T-helper 17 cell (primary cell): ENCODE measurements around the gene QSOX1. TPM values are rescaled to one million over a fixed set of nuclear protein-coding genes. Genes with fewer than 3 reads are reported as not detected.

Experiments used
- ATAC-seq: fragments of 150-1000 bp; cut with Tn5 transposase; 2 replicates; pipeline ENCODE4 v1.10.0; 2021; ENCODE audit warnings: mild to moderate bottlenecking, moderate library complexity
- DNase-seq, 3 donors: peaks; one replicate each; pipeline versions ENCODE4 v3.0.0 to v3.0.0-alpha.2; 2020 to 2021
- H3K9me3 ChIP-seq: one replicate; pipeline ENCODE4 v1.7.0; 2013; ENCODE audit warnings: low read length, mild to moderate bottlenecking; ENCODE audit not compliant: control insufficient read depth, poor library complexity, severe bottlenecking
- H3K27ac Mint-ChIP-seq: one replicate; pipeline ENCODE4 v1.8.0; 2022; ENCODE audit warnings: mild to moderate bottlenecking, moderate library complexity, mixed read lengths
- H3K27me3 Mint-ChIP-seq: one replicate; pipeline ENCODE4 v1.8.0; 2022; ENCODE audit warnings: mixed read lengths
- H3K36me3 Mint-ChIP-seq: one replicate; pipeline ENCODE4 v1.8.0; 2022; ENCODE audit warnings: low read depth, mixed read lengths
- H3K4me1 Mint-ChIP-seq: one replicate; pipeline ENCODE4 v1.8.0; 2022; ENCODE audit warnings: mild to moderate bottlenecking, mixed read lengths
- H3K4me3 Mint-ChIP-seq: one replicate; pipeline ENCODE4 v1.8.0; 2022; ENCODE audit warnings: mild to moderate bottlenecking, moderate library complexity, mixed read lengths
- total RNA-seq, 4 donors: library from RNA in 2 of 4; stranded (reverse) in 2 of 4; gene quantifications; one replicate each; pipeline ENCODE4 v1.2.3 and lab custom pipeline; 2022 to 2026

QSOX1 gene
- total RNA-seq, 2 donors from 2014 or later, result 22.0 to 25.0 TPM

DNA sequence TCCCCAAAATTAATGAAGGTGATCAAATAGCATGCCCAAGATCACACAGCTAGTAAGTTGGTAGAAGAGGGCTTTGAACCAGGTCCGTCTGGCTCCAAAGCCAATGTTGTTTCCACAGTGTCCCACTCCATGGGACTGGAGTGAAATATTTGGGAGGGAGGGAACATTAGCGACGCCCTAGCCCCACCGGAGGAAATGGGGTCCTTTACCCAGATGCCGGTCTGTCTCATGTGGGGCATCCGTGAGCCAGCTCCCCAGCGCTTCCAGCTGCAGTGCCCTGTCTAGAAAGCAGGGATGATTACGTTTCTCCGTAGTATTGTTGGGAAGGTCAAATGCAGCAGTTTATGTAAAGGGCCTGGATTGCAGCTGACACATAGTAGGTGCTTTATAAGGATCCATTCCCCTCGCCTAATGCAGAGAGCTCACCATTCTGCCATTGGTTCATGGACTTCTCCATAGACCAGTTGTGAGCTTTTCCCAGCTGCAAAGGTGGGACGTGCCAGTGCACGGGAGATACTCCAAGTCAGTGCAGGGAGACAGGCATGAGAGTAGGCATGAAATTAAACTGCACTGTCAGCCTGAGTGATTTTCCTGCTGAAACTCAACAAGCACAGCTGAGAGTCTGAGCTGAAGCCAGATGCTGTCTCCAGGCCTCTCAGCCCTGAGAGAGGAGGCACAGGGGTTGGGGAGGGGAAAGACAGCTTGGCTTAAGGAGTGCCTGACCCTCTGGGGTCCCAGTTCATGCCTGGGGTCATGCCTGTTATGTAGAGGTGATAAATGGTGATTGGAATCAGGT lies 24.7 kb downstream of the QSOX1 start:
- H3K27ac Mint-ChIP-seq, result no peak overlapping the region
- DNase-seq (no peak), ATAC-seq (no peak)
- peaks cover 5% of the 10 kb centered on the region for H3K36me3 Mint-ChIP-seq
- H3K9me3 ChIP-seq, result no peaks in the 10 kb centered on the region
- H3K4me1 Mint-ChIP-seq, result peaks cover 5% of the 10 kb centered on the region
- peak overlapping the region; percentile 31 for H3K4me3 Mint-ChIP-seq
- no peaks in the 10 kb centered on the region for H3K27me3 Mint-ChIP-seq

DNA sequence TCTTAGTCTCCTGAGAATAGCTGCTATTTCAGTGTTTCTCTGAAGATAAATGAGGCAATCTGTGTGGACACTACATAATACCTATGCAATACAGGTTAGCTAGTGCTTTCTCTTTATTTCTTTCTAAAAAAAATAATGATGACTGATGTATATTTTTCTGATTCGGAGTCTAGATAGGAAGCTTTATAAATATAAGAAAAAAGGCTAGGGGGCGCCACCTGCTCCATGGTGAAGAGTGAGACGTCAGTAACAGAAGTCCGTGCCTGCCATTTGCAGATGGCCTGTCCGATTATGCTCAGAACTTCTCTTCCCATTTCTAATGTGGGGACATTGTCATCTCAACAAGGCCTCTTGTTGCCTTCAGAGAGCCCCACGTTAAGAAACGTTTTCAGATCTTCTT lies 26.4 kb downstream of the QSOX1 start:
- Mint-ChIP-seq H3K4me1 (peaks cover 5% of the 10 kb centered on the region), H3K27me3 (no peaks in the 10 kb centered on the region), H3K4me3 (no peak overlapping the region), H3K27ac (no peak overlapping the region), H3K36me3 (peaks cover 10% of the 10 kb centered on the region)
- ATAC-seq (no peak), DNase-seq (no peak)
- H3K9me3 ChIP-seq, result no peaks in the 10 kb centered on the region

DNA sequence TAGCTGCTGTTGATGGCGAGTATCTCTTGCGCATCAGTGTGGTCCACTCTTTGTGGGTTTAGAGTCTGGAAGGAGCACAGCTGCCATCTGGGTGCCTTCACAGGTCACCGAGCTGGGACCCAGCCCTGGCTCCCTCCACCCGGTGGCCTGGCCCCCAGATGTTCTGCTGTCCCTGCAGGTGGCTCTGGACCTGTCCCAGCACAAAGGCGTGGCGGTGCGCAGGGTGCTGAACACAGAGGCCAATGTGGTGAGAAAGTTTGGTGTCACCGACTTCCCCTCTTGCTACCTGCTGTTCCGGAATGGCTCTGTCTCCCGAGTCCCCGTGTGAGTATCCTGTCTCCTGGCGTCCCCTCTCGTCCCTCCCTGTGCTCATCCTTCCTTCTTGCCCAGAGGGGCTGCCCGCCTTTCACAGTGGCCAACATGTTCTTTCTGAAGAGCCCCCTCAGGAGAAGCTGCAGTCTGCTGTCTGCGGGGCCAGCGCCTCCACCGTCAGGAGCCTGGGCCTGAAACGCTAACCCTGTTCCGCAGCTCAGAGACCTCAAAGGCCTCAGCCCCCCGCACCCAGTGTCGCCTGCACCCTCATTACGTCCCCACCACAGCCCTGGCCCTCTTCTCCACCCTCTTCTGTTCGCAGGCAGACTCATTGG lies 27.4 kb downstream of the QSOX1 start:
- no peak overlapping the region for H3K27ac Mint-ChIP-seq
- peaks cover 12% of the 10 kb centered on the region for H3K36me3 Mint-ChIP-seq
- ATAC-seq (no peak), DNase-seq (no peak)
- no peak overlapping the region for H3K4me3 Mint-ChIP-seq
- no peaks in the 10 kb centered on the region for H3K27me3 Mint-ChIP-seq
- H3K4me1 Mint-ChIP-seq, result peaks cover 5% of the 10 kb centered on the region
- H3K9me3 ChIP-seq, result no peaks in the 10 kb centered on the region

GRCh38 chr1:180182643-180183311 lies 28.1 kb downstream of the QSOX1 start:
- Mint-ChIP-seq H3K27ac (no peak overlapping the region), H3K4me1 (peaks cover 5% of the 10 kb centered on the region), H3K4me3 (no peak overlapping the region), H3K36me3 (peaks cover 12% of the 10 kb centered on the region), H3K27me3 (no peaks in the 10 kb centered on the region)
- ATAC-seq, result no peak
- H3K9me3 ChIP-seq, result no peaks in the 10 kb centered on the region
- no peak for DNase-seq

GRCh38 chr1:180183426-180183825 lies 28.8 kb downstream of the QSOX1 start:
- DNase-seq (no peak), ATAC-seq (no peak)
- H3K9me3 ChIP-seq, result no peaks in the 10 kb centered on the region
- Mint-ChIP-seq H3K27me3 (no peaks in the 10 kb centered on the region), H3K4me3 (no peak overlapping the region), H3K36me3 (peaks cover 12% of the 10 kb centered on the region), H3K27ac (no peak overlapping the region), H3K4me1 (peaks cover 5% of the 10 kb centered on the region)

DNA sequence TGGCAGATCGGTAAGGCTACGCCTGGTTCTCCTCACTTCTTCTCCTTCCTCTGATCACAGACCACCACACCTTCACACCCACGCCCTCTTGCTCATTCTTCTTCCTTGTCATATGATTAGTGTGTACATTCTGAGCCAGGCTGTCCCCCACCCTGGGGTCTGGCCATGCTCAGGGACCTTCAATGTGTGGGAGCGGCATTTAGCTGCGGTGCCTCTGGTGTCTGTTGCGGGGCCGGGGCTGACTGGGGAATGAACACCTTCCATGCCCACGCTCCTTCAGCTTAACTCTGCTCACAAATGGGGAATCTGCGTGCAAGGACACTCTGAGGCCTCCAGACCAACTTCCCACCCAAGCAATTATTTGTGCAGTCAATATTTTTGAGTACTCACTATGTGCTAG lies 29.4 kb downstream of the QSOX1 start:
- H3K27me3 Mint-ChIP-seq, result no peaks in the 10 kb centered on the region
- peak overlapping the region; percentile 57 for H3K4me3 Mint-ChIP-seq
- DNase-seq (no peak), ATAC-seq (no peak)
- H3K27ac Mint-ChIP-seq, result no peak overlapping the region
- peaks cover 2% of the 10 kb centered on the region for H3K4me1 Mint-ChIP-seq
- peaks cover 12% of the 10 kb centered on the region for H3K36me3 Mint-ChIP-seq
- H3K9me3 ChIP-seq, result no peaks in the 10 kb centered on the region

GRCh38 chr1:180185281-180185680 lies 30.6 kb downstream of the QSOX1 start:
- Mint-ChIP-seq H3K27me3 (no peaks in the 10 kb centered on the region), H3K4me1 (no peaks in the 10 kb centered on the region), H3K4me3 (no peak overlapping the region), H3K36me3 (peaks cover 12% of the 10 kb centered on the region), H3K27ac (no peak overlapping the region)
- no peak for DNase-seq
- H3K9me3 ChIP-seq, result no peaks in the 10 kb centered on the region
- ATAC-seq, result no peak

- Mint-ChIP-seq H3K27me3 (no peaks in the 10 kb centered on the region), H3K4me3 (no peak overlapping the region), H3K27ac (no peak overlapping the region), H3K36me3 (peaks cover 13% of the 10 kb centered on the region), H3K4me1 (no peaks in the 10 kb centered on the region)
- H3K9me3 ChIP-seq, result no peaks in the 10 kb centered on the region
- no peak for DNase-seq
- no peak for ATAC-seq
Measured at GRCh38 chr1:180185971-180186645, 31.4 kb downstream of the QSOX1 start.

DNA sequence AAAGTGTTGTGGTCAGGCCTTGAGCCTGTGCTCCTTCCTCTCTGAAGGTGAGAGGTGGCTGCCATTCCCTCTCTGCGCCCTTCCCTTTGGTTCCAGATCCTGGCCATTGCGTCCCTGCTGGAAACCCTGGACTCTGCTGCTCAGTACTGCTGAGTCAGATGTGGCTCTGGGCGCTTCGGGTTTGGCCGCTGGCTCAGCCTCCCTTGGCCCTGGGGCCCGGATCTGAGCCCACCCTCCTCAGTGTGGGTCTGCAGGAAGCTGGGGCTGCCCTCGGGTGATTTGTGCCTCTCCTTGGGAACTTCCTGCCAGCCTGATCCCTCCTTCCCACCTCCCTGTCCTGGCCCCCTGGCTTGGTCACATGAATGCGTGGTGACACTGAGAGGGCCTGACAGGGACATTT lies 32.2 kb downstream of the QSOX1 start:
- H3K36me3 Mint-ChIP-seq, result peaks cover 17% of the 10 kb centered on the region

DNA sequence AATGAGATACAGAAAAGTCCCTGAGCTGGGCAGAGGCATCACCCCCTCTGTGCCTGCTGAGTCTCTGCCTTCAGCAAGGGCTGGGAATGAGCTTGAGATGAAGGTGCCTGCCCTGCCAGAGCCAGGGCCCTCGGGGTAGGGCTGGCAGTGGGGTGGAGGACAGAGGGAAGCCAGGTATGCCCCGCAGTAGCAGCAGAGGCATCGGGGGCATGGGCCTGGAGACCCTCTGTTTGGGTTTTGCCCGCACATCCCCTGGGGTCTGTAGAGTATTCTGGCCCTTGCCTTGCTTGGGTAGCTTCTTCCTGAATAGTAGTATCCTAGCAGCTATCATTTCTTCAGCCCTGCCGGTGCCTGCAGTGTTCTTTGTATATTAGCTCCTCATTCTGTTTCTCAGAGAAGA lies 33.0 kb downstream of the QSOX1 start:
- ATAC-seq (no peak), DNase-seq (no peak)
- Mint-ChIP-seq H3K36me3 (peaks cover 24% of the 10 kb centered on the region), H3K4me3 (no peak overlapping the region), H3K4me1 (peaks cover 9% of the 10 kb centered on the region), H3K27me3 (no peaks in the 10 kb centered on the region), H3K27ac (no peak overlapping the region)
- no peaks in the 10 kb centered on the region for H3K9me3 ChIP-seq

More for the DNA sequence above, 32.2 kb downstream of the QSOX1 start:
- H3K9me3 ChIP-seq, result no peaks in the 10 kb centered on the region
- Mint-ChIP-seq H3K27ac (no peak overlapping the region), H3K4me1 (peaks cover 2% of the 10 kb centered on the region), H3K27me3 (no peaks in the 10 kb centered on the region), H3K4me3 (no peak overlapping the region)
- DNase-seq, result no peak
- ATAC-seq, result no peak

DNA sequence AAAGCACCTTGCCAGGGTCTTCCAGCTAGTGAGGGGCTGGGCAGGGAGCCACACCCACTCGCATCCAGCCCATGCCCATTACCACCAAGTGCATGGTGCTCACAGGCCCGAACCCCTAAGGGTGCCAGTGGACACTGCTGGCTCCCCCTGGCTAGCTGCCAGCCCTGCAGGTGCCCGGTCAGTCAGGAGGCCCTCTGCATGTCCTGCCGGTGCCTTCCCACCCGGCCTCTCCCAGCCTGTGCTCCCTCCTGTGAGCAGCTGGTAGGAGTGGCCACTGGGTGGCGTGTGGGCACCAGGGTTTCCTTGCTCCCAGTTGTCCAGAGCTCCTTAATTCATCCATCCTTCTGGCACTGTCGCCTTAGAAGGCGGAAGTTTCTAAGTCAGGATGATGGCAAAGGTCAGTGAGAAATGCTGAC lies 33.4 kb downstream of the QSOX1 start:
- no peaks in the 10 kb centered on the region for H3K9me3 ChIP-seq
- Mint-ChIP-seq H3K36me3 (peaks cover 29% of the 10 kb centered on the region), H3K27me3 (no peaks in the 10 kb centered on the region), H3K4me1 (peaks cover 13% of the 10 kb centered on the region), H3K4me3 (no peak overlapping the region), H3K27ac (no peak overlapping the region)
- no peak for ATAC-seq
- DNase-seq, result no peak

- DNase-seq, result no peak
- ATAC-seq, result no peak
- no peaks in the 10 kb centered on the region for H3K27me3 Mint-ChIP-seq
- no peak overlapping the region for H3K27ac Mint-ChIP-seq
- peaks cover 31% of the 10 kb centered on the region for H3K36me3 Mint-ChIP-seq
- no peak overlapping the region for H3K4me3 Mint-ChIP-seq
- H3K9me3 ChIP-seq, result no peaks in the 10 kb centered on the region
- peaks cover 14% of the 10 kb centered on the region for H3K4me1 Mint-ChIP-seq
Measured at GRCh38 chr1:180188684-180189175, 34.1 kb downstream of the QSOX1 start.

GRCh38 chr1:180190091-180190490 lies 35.4 kb downstream of the QSOX1 start:
- no peaks in the 10 kb centered on the region for H3K9me3 ChIP-seq
- Mint-ChIP-seq H3K4me1 (peaks cover 14% of the 10 kb centered on the region), H3K27me3 (no peaks in the 10 kb centered on the region), H3K27ac (no peak overlapping the region), H3K4me3 (no peak overlapping the region), H3K36me3 (peaks cover 24% of the 10 kb centered on the region)
- DNase-seq, result no peak
- ATAC-seq, result no peak
